NCI-H526 treated with DMSO at 0.1 percent for 48 hours (cell line): ENCODE measurements around the gene MB21D2.

Source experiments
- DNase-seq: peaks from one replicate; lab custom pipeline; 2025; lab: John Stamatoyannopoulos, UW

The MB21D2 gene

GRCh38 chr3:192890347-192891335, 27.0 kb downstream of the MB21D2 start:
- no peak for DNase-seq

DNA sequence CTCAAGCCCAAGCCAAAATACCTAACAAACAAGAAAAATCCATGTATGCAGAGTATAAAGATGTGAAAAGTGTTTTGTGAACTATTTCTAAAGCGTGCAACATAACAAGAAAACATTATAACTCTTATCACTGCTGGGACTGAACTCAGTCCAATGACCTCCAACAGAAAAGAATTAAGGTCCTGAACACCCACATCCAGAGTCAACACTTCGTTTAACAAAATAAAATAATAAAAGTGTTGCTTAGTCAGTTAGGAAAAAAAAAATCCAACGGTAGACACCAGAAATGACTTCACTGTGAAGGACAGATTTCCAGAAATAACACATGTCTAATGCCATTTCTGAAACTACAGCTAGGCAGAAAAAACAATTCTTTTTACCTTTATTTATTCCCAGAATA, 28.0 kb downstream of the MB21D2 start:
- DNase-seq: no peak

DNA sequence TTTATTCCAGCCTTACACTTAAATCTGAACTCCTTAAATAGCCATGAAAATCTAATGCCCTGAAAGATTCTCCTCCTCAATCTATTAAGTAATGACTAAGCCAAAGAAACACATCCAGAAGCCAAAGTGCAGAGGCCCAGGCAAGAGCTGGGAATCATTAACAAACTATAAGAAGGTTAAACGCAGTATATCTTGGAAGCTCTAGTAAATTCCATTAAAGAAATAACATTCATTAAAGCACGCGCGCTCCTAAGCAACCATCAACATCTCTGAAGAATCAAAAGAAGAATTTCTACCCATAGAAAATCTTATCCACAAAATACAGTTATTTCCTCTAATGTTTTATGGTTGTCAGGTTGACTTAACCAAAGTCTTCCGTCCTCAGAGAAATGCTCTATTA, 29.5 kb downstream of the MB21D2 start:
- DNase-seq: no peak

GRCh38 chr3:192887701-192888100, 30.0 kb downstream of the MB21D2 start:
- no peak for DNase-seq

DNA sequence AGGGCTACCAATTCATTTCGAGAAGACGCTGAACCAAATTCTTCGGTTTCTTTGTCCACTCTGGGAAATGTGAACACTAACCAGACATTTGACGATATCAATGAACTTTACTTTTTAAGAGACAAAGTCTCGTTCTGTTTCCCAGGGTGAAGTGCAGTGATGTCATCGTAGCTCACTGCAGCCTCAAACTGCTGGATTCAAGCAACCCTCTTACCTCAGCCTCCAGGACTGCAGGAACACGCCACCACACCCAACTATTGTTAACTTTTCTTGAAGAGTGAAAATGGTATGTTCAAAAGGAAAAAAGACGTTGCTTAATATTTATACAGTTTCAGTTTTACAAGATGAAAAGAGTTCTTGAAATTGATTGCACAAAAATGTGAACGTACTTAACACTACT, 30.6 kb downstream of the MB21D2 start:
- DNase-seq: no peak

- no peak for DNase-seq
Measured at GRCh38 chr3:192884777-192885773, 32.6 kb downstream of the MB21D2 start.

DNA sequence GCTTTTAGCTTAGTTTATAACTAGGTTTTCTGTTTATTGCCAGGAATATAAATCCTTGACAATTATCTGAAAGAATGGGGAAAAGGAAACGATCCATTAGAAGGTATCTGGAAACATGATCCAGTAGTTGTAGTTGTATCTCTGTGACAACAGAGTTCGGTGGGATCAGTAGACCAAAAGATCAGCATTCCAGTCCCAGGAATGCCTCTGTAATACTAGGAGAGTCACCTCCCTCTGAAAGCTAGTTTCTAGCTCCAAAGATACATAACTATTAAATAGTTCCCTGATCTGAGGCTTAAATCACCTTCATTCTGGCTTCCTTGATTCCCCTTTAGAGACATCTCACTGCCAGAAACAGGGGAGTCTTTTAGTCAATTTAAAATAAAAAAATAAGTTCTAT, 34.1 kb downstream of the MB21D2 start:
- DNase-seq: no peak

GRCh38 chr3:192881159-192881786, 36.4 kb downstream of the MB21D2 start:
- no peak for DNase-seq

- DNase-seq: no peak
Measured at GRCh38 chr3:192880313-192880712, 37.3 kb downstream of the MB21D2 start.

GRCh38 chr3:192879346-192880031, 38.2 kb downstream of the MB21D2 start:
- no peak for DNase-seq

DNA sequence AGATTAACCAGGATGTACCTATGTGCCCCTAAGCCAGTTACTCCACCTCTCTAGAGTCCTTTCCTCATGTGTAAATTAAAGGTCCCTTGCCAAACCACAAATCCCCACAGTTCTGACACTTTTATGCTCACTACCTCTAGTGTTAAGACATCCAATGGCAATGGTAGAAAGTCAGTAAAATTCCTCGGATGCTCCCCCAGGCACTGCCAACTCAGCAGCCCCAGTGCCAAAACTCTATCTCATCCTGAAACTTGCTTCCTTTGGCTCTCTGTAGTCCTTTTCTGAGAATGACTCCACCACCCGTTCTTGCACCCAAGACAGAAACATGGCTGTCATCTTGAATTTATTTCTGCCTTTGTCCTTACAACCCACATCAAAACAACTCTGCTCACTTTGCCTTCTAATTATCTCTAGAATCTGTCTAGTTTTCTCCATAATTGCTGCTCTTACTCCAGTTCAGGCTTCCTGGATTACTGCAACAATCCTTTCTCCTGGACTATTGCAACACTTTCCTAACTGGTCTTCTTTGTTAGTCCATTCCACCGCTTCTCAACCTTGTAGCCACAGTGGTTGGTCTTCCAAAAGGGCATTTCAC, 41.6 kb downstream of the MB21D2 start:
- no peak for DNase-seq

GRCh38 chr3:192870822-192871221, 46.8 kb downstream of the MB21D2 start:
- no peak for DNase-seq

DNA sequence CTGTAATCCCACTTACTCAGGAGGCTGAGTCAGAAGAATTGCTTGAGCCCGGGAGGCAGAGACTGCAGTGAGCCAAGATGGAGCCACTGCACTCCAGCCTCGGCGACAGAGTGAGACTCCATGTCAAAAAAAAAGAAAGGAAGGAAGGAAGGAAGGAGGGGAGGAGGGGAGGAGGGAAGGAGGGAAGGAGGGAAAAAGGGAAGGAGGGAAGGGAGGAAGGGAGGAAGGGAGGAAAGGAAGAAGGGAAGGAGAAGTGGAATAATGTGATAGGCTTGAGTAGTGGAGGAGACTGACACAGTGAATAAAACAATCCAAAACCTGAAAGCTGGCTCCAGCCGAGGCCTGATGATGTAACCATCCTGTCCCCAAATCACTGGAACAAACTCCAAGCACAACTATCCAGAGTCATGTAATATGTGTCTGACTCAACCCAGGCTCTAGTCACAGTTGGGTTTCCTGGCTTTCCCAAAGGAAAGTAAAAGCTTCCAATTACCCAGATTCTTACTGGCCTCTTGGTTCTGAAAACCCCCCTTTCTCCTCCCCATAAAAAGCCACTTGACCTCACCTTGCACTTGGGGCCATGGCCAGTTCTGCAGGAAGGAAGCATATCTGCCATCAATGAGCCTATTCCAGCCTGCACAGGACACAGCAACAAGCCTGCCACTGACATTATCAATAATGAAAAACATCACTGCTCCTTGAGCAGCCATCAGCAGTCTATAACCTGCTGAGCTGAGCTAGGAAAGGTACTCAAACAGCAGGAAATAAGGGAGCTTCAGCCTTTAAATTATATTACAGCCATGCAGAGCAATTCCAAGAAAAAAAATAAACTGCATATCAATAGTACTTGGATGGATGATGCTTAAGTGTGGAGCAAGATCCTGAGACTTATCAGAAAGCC, 48.3 kb downstream of the MB21D2 start:
- no peak for DNase-seq

GRCh38 chr3:192867645-192868044, 50.0 kb downstream of the MB21D2 start:
- DNase-seq: no peak

DNA sequence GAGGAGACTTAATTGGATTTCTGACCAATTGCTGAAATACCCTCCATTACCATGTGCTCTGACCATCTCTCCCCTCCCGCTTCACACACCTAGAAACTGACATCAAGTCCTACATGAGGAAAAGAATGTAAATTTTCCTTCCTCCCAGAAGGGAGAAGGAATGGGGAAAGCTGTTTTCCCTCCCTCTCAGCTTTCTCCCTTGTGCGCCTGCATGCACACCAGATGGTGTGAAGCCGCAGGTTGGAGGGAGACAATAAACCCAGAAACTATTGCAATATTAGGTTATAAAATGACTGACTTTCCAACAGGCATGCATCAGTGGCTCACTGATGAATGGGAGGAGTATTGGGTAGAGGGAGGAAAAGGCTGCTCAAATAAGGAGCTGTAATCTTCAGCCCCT, 50.9 kb downstream of the MB21D2 start:
- no peak for DNase-seq

- no peak for DNase-seq
Measured at GRCh38 chr3:192864941-192865340, 52.7 kb downstream of the MB21D2 start.

DNA sequence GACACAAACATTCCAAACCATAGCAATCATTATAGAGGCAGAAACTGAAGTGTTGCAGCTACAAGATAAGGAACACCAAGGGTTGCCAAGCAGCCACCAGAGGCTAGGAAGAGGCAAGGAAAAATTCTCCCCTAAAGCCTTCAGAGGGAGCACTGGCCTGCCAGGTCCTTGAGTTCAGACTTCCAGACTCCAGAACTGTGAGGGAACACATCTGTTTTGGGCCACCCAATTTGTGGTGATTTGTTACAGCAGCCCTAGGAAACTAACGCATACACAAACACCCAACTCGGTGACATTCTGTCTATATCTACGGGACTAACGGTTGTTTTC, 54.6 kb downstream of the MB21D2 start:
- no peak for DNase-seq

- no peak for DNase-seq
Measured at GRCh38 chr3:192862408-192863090, 55.1 kb downstream of the MB21D2 start.

- DNase-seq: no peak
Measured at GRCh38 chr3:192861972-192862371, 55.7 kb downstream of the MB21D2 start.

GRCh38 chr3:192860454-192860853, 57.2 kb downstream of the MB21D2 start:
- DNase-seq: no peak
